NCI-H510A treated with DMSO at 0.1 percent for 48 hours (cell line): ENCODE data around the gene PSPN.

Source experiments
- DNase-seq: peaks from one replicate; lab custom pipeline; 2025; lab: John Stamatoyannopoulos, UW

PSPN gene

GRCh38 chr19:6325614-6326013, 50.1 kb downstream of the PSPN start:
- DNase-seq: no peak
